Measurements from ENCODE around the gene MED28.

Gene MED28

GRCh38 chr4:17665346-17665745 is 50.9 kb downstream of the MED28 start:
- DNase-seq (ENCODE audit: low read depth in 1 of 2, low spot score in 1 of 2), result no peak

- DNase-seq (ENCODE audit: low read depth in 1 of 2, low spot score in 1 of 2), result no peak
Observed at GRCh38 chr4:17665852-17666251, 51.4 kb downstream of the MED28 start.

- DNase-seq (ENCODE audit: low read depth in 1 of 2, low spot score in 1 of 2), result no peak
Observed at GRCh38 chr4:17667253-17667652, 52.8 kb downstream of the MED28 start.

GRCh38 chr4:17667653-17668201 is 53.3 kb downstream of the MED28 start:
- no peak for DNase-seq (ENCODE audit: low read depth in 1 of 2, low spot score in 1 of 2)

GRCh38 chr4:17670423-17670822 is 56.0 kb downstream of the MED28 start:
- no peak for DNase-seq (ENCODE audit: low read depth in 1 of 2, low spot score in 1 of 2)

- DNase-seq (ENCODE audit: low read depth in 1 of 2, low spot score in 1 of 2), result no peak
Observed at GRCh38 chr4:17680559-17681280, 66.3 kb downstream of the MED28 start.

- DNase-seq (ENCODE audit: low read depth in 1 of 2, low spot score in 1 of 2), result no peak
Observed at GRCh38 chr4:17681281-17682221, 67.1 kb downstream of the MED28 start.

- DNase-seq (ENCODE audit: low read depth in 1 of 2, low spot score in 1 of 2), result no peak
Observed at GRCh38 chr4:17682222-17682566, 67.8 kb downstream of the MED28 start.

All from stimulated activated CD4-positive, alpha-beta T cell treated with anti-CD3 and anti-CD28 coated beads, Interleukin-15, amount 100 ng/mL, for 1 hour (primary cell).